Type B pancreatic cell (in vitro differentiated cells): Measurements from ENCODE around the gene RESP18. TPM values are rescaled to one million over a fixed set of nuclear protein-coding genes. Genes with fewer than 3 reads are reported as not detected.

Experiments used
- DNase-seq: peaks from one replicate; pipeline ENCODE4 v3.0.0; 2021; ENCODE audit warnings: mixed read lengths; ENCODE audit not compliant: unreplicated experiment; ENCODE audit errors: extremely low spot score
- H3K27ac Mint-ChIP-seq: 2 replicates; pipeline ENCODE4 v1.8.0; 2021; ENCODE audit warnings: mild to moderate bottlenecking, mixed read lengths
- H3K27me3 Mint-ChIP-seq: 2 replicates; pipeline ENCODE4 v1.8.0; 2021; ENCODE audit warnings: mixed read lengths
- H3K36me3 Mint-ChIP-seq: 2 replicates; pipeline ENCODE4 v1.8.0; 2021; ENCODE audit warnings: mixed read lengths
- H3K4me1 Mint-ChIP-seq: one replicate; pipeline ENCODE4 v1.8.0; 2021; ENCODE audit warnings: mixed read lengths; ENCODE audit not compliant: unreplicated experiment
- H3K4me3 Mint-ChIP-seq: 2 replicates; pipeline ENCODE4 v1.8.0; 2021; ENCODE audit warnings: mild to moderate bottlenecking, mixed read lengths
- H3K9me3 Mint-ChIP-seq: 2 replicates; pipeline ENCODE4 v1.8.0; 2021; ENCODE audit warnings: mixed read lengths
- CTCF ChIP-seq: fragments of 200-600 bp; sonication (generic); conservative IDR thresholded peaks from 2 replicates; pipeline ENCODE4 v1.5.0; 2021; ENCODE audit warnings: antibody characterized with exemption, mild to moderate bottlenecking
- total RNA-seq: library from RNA; stranded (reverse); gene quantifications from 2 replicates; pipeline ENCODE4 v1.2.1, GENCODE V29; 2021; ENCODE audit warnings: low replicate concordance

RESP18 gene
- total RNA-seq, 1 donor from 2014 or later = not detected

GRCh38 chr2:219344751-219345430, 12.3 kb upstream of the RESP18 start:
- Mint-ChIP-seq H3K9me3 (no peaks in the 10 kb centered on the region), H3K27ac (no peak overlapping the region), H3K36me3 (no peaks in the 10 kb centered on the region), H3K27me3 (peaks cover 63% of the 10 kb centered on the region), H3K4me1 (no peaks in the 10 kb centered on the region), H3K4me3 (no peak overlapping the region)
- TF ChIP-seq CTCF = no peak
- no peak for DNase-seq

DNA sequence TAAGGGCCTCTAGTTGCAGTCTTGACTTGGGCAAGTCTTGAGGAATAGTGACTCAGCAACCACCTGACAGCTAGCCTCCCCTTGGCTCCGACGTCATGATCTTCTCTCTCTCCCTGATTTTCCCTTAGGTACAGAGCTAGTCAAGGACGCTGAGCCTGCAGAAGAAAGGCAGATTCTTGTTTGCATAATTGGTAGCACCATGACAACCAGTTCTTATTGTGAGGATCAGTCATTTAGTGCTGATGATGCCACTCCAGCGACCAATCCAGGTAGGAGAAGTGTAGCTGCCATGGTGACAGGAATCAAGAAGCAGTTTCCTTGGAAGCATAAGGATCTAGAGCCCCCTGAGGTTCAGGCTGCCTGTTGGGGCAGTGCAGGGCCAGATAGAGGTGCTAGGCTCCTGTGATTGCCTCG, 2.8 kb upstream of the RESP18 start:
- Mint-ChIP-seq H3K27me3 (peaks cover 90% of the 10 kb centered on the region), H3K27ac (no peak overlapping the region), H3K9me3 (peaks cover 5% of the 10 kb centered on the region), H3K4me1 (no peaks in the 10 kb centered on the region), H3K36me3 (no peaks in the 10 kb centered on the region), H3K4me3 (no peak overlapping the region)
- no peak for DNase-seq
- no peak for TF ChIP-seq CTCF

GRCh38 chr2:219334076-219334475, 1.5 kb upstream of the RESP18 start:
- no peak for DNase-seq
- Mint-ChIP-seq H3K36me3 (no peaks in the 10 kb centered on the region), H3K27ac (no peak overlapping the region), H3K27me3 (peaks cover 90% of the 10 kb centered on the region), H3K4me1 (no peaks in the 10 kb centered on the region), H3K9me3 (peaks cover 5% of the 10 kb centered on the region), H3K4me3 (no peak overlapping the region)
- no peak for TF ChIP-seq CTCF

DNA sequence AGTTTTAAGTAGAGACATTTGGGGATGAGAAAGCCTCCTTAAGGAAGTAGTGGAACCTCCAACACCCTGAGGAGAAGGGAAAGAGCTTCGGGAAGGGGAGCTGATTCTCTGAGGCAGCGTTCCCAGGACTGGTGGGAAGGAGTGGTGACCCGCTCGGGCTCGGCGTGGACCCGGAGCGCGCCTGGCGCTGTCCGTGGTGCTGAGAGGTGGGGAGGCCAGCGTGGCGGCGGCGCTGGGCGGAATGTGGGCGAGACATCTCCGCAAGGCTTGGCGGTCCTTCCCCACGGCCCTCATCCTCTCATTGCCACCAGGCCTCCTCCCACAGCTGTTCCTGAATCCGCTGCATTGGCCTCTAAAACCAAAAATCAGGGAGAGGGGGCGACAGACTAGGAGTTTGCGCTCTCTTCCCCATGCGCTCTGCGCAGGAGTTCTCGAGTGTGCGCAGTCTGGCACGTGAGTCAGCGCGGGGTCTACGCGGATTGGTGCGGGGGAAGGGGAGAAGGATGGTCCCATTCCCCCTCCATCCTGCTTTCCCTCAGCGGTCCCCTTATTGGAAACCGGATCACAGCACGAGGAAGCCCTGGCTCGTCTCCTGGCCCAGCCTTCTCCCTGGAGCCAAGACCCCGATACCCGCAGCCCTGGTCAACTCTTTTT, 857 bp downstream of the RESP18 start:
- Mint-ChIP-seq H3K36me3 (no peaks in the 10 kb centered on the region), H3K27ac (no peak overlapping the region), H3K27me3 (peaks cover 96% of the 10 kb centered on the region), H3K9me3 (peaks cover 5% of the 10 kb centered on the region), H3K4me1 (no peaks in the 10 kb centered on the region), H3K4me3 (no peak overlapping the region)
- DNase-seq = peak; percentile 80
- no peak for TF ChIP-seq CTCF

DNA sequence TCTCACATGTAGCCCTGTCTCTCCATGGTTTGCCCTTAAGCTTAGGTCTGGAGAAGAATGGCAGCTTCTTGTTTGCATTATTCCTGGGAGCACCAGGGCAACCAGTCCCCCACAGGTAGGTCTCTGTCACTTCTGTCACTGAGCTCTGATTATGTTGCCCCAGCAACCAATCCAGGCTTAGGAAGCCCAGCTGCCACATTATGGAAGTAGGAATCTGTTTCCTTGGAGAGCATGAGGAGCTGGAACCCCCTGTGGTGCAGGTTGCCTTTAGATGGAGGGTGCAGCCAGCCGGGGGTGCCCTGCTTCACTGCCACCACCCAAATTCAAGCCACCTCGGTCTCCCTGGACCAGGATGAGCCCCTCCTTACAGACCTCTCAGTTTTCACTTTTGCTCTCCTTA, 4.8 kb downstream of the RESP18 start:
- peaks cover 88% of the 10 kb centered on the region for H3K27me3 Mint-ChIP-seq
- no peaks in the 10 kb centered on the region for H3K4me1 Mint-ChIP-seq
- no peaks in the 10 kb centered on the region for H3K36me3 Mint-ChIP-seq
- no peak for DNase-seq
- no peaks in the 10 kb centered on the region for H3K9me3 Mint-ChIP-seq
- H3K4me3 Mint-ChIP-seq = no peak overlapping the region
- TF ChIP-seq CTCF = no peak
- H3K27ac Mint-ChIP-seq = no peak overlapping the region
